NB4 (cell line): ENCODE results near the gene FRY.

Experiments used
- CTCF ChIP-seq: IDR thresholded peaks from one replicate; pipeline ENCODE4 v1.5.1; 2012; ENCODE audit warnings: low read depth, low read length
- MYC ChIP-seq: IDR thresholded peaks from 2 replicates; pipeline ENCODE4 v1.6.1; 2011; ENCODE audit warnings: low read depth, low read length
- POLR2A ChIP-seq: IDR thresholded peaks from 2 replicates; pipeline ENCODE4 v1.6.1; 2011; ENCODE audit warnings: mild to moderate bottlenecking; ENCODE audit not compliant: insufficient read length; ENCODE audit errors: extremely low read depth

- TF ChIP-seq CTCF, result no peak
- TF ChIP-seq MYC, result no peak
- TF ChIP-seq POLR2A, result no peak
These were observed 234.6 kb downstream of the FRY start for GRCh38 chr13:32266130-32266529.
